UCSD-AML1 (cell line): ENCODE measurements around the gene KIFC3.
"Not testable (repeated sequence)": the region's sequence is repeated elsewhere in the genome, so short reads cannot be mapped to it uniquely, and the experiment has no call there.

Experiments used
- DNase-seq: peaks from one replicate; lab custom pipeline; 2025; ENCODE audit not compliant: unreplicated experiment; lab: John Stamatoyannopoulos, UW

The KIFC3 gene

GRCh38 chr16:57788252-57788841 lies 13.9 kb downstream of the KIFC3 start:
- no peak for DNase-seq

GRCh38 chr16:57787519-57787905 lies 14.8 kb downstream of the KIFC3 start:
- no peak for DNase-seq

GRCh38 chr16:57786632-57787518 lies 15.4 kb downstream of the KIFC3 start:
- DNase-seq, result no peak

GRCh38 chr16:57785924-57786323 lies 16.4 kb downstream of the KIFC3 start:
- DNase-seq, result no peak

- DNase-seq, result no peak
Measured at GRCh38 chr16:57785385-57785784, 16.9 kb downstream of the KIFC3 start.

- DNase-seq, result no peak
Measured at GRCh38 chr16:57784334-57784733, 18.0 kb downstream of the KIFC3 start.

GRCh38 chr16:57783883-57784282 lies 18.4 kb downstream of the KIFC3 start:
- DNase-seq, result no peak

GRCh38 chr16:57783116-57783515 lies 19.2 kb downstream of the KIFC3 start:
- no peak for DNase-seq

GRCh38 chr16:57782607-57783055 lies 19.7 kb downstream of the KIFC3 start:
- DNase-seq, result not testable (repeated sequence)

GRCh38 chr16:57781741-57782606 lies 20.3 kb downstream of the KIFC3 start:
- no peak for DNase-seq

- DNase-seq, result no peak
Measured at GRCh38 chr16:57781349-57781740, 20.9 kb downstream of the KIFC3 start.

- not testable (repeated sequence) for DNase-seq
Measured at GRCh38 chr16:57779836-57780235, 22.5 kb downstream of the KIFC3 start.

- no peak for DNase-seq
Measured at GRCh38 chr16:57778658-57779057, 23.6 kb downstream of the KIFC3 start.

- no peak for DNase-seq
Measured at GRCh38 chr16:57775661-57776469, 26.4 kb downstream of the KIFC3 start.

GRCh38 chr16:57774705-57775285 lies 27.5 kb downstream of the KIFC3 start:
- DNase-seq, result no peak

GRCh38 chr16:57773655-57774295 lies 28.5 kb downstream of the KIFC3 start:
- no peak for DNase-seq

GRCh38 chr16:57773019-57773418 lies 29.3 kb downstream of the KIFC3 start:
- DNase-seq, result no peak

GRCh38 chr16:57771141-57771785 lies 31.0 kb downstream of the KIFC3 start:
- no peak for DNase-seq

GRCh38 chr16:57770361-57770760 lies 31.9 kb downstream of the KIFC3 start:
- DNase-seq, result no peak
